A673 (cell line): ENCODE data around the gene GAK. TPM values are rescaled to one million over a fixed set of nuclear protein-coding genes. Genes with fewer than 3 reads are reported as not detected.

ENCODE experiments used
- BruUV-seq: library from RNA; stranded (reverse); fragments of 400-500 nt; replicated peaks from 2 replicates; lab custom pipeline; 2021; lab: Mats Ljungman, UMichigan
- CTCF ChIA-PET: fragments of 300-600 bp; sonication (Branson Sonifier 250); formaldehyde crosslinking; loops from one replicate; lab custom pipeline; 2022; ENCODE audit warnings: antibody characterized with exemption; lab: Charles Lee
- POLR2A ChIA-PET: fragments of 300-600 bp; sonication (Branson Sonifier 250); formaldehyde crosslinking; loops from one replicate; lab custom pipeline; 2022; ENCODE audit warnings: antibody characterized with exemption; ENCODE audit not compliant: low non-redundant PET; lab: Charles Lee
- DNase-seq: peaks from one replicate; pipeline ENCODE4 v3.0.0-alpha.2; 2015; ENCODE audit warnings: low spot score
- H3K27ac ChIP-seq: fragments of 200-600 bp; sonication (generic); 2 replicates; pipeline ENCODE4 v1.5.1; 2016; ENCODE audit warnings: mixed run types, low read depth, mild to moderate bottlenecking, mixed read lengths, antibody characterized with exemption, low read length; ENCODE audit not compliant: poor library complexity, severe bottlenecking
- H3K27me3 ChIP-seq: fragments of 200-600 bp; sonication (generic); replicated peaks from 2 replicates; pipeline ENCODE4 v1.6.1; 2017; ENCODE audit warnings: mixed run types, low read depth, mild to moderate bottlenecking, mixed read lengths, antibody characterized with exemption, low read length; ENCODE audit not compliant: insufficient read depth, poor library complexity
- H3K36me3 ChIP-seq: fragments of 200-600 bp; sonication (generic); 2 replicates; pipeline ENCODE4 v1.6.1; 2016; ENCODE audit warnings: mixed run types, mild to moderate bottlenecking, mixed read lengths, antibody characterized with exemption, low read length; ENCODE audit not compliant: insufficient read depth, poor library complexity, severe bottlenecking
- H3K4me1 ChIP-seq: fragments of 200-600 bp; sonication (generic); 2 replicates; pipeline ENCODE4 v1.6.1; 2017; ENCODE audit warnings: mixed run types, mild to moderate bottlenecking, mixed read lengths, antibody characterized with exemption, low read length; ENCODE audit not compliant: insufficient read depth, poor library complexity, severe bottlenecking
- H3K4me3 ChIP-seq: fragments of 200-600 bp; sonication (generic); 2 replicates; pipeline ENCODE4 v1.5.1; 2016; ENCODE audit warnings: low read depth, mixed run types, mild to moderate bottlenecking, mixed read lengths, low read length; ENCODE audit not compliant: poor library complexity, severe bottlenecking
- H3K9me3 ChIP-seq: fragments of 200-600 bp; sonication (generic); 2 replicates; pipeline ENCODE4 v1.6.1; 2016; ENCODE audit warnings: mixed run types, low read depth, mild to moderate bottlenecking, mixed read lengths, antibody characterized with exemption, low read length; ENCODE audit not compliant: poor library complexity, severe bottlenecking
- CTCF ChIP-seq: fragments of 300-800, 200-600 bp; sonication (generic); conservative IDR thresholded peaks from 2 replicates; pipeline ENCODE4 v1.5.1; 2017; ENCODE audit warnings: low read depth, mild to moderate bottlenecking, antibody characterized with exemption, low read length, moderate library complexity, mixed read lengths
- EZH2 ChIP-seq: fragments of 200-600 bp; sonication (generic); IDR thresholded peaks from 2 replicates; pipeline ENCODE4 v1.6.1; 2017; ENCODE audit warnings: borderline replicate concordance, low read depth, mild to moderate bottlenecking, mixed read lengths, antibody characterized with exemption, low read length; ENCODE audit not compliant: poor library complexity, severe bottlenecking
- intact Hi-C: fragments of 100-400 bp; cut with micrococcal nuclease; formaldehyde crosslinking; loops from one replicate; pipeline ENCODE4 v1.10.0; 2022; ENCODE audit not compliant: unreplicated experiment
- total RNA-seq: library from RNA; stranded (reverse); gene quantifications from 2 replicates; pipeline ENCODE4 v1.2.3, GENCODE V29; 2021

Gene GAK
- total RNA-seq, 1 experiment from 2014 or later, result 96.2 TPM

- Histone ChIP-seq H3K9me3 (no peaks in the 10 kb centered on the region), H3K36me3 (peaks cover 3% of the 10 kb centered on the region), H3K27ac (peak overlapping the region; percentile 54), H3K4me3 (no peak overlapping the region), H3K4me1 (peaks cover 9% of the 10 kb centered on the region), H3K27me3 (no peaks in the 10 kb centered on the region)
- intact Hi-C loops, result no loop called here
- POLR2A ChIA-PET, result no interaction called here
- no TSS peak for BruUV-seq
- no peak for TF ChIP-seq CTCF
- TF ChIP-seq EZH2, result no peak
- CTCF ChIA-PET, result no interaction called here
- DNase-seq, result peak; percentile 53
These were observed 65.2 kb downstream of the GAK start for GRCh38 chr4:866761-867390.

- TF ChIP-seq CTCF (no peak), EZH2 (no peak)
- Histone ChIP-seq H3K9me3 (no peaks in the 10 kb centered on the region), H3K27ac (peak overlapping the region; percentile 54), H3K4me1 (peaks cover 9% of the 10 kb centered on the region), H3K36me3 (peaks cover 3% of the 10 kb centered on the region), H3K27me3 (no peaks in the 10 kb centered on the region), H3K4me3 (no peak overlapping the region)
- intact Hi-C loops, result no loop called here
- ChIA-PET POLR2A (no interaction called here), CTCF (no interaction called here)
- DNase-seq, result no peak
- BruUV-seq, result no TSS peak
These were observed 65.9 kb downstream of the GAK start for GRCh38 chr4:866068-866760.

GRCh38 chr4:865572-865971 lies 66.5 kb downstream of the GAK start:
- intact Hi-C loops, result no loop called here
- no peak for DNase-seq
- TF ChIP-seq EZH2, result no peak
- TF ChIP-seq CTCF, result no peak
- Histone ChIP-seq H3K36me3 (peaks cover 3% of the 10 kb centered on the region), H3K9me3 (no peaks in the 10 kb centered on the region), H3K4me1 (peaks cover 9% of the 10 kb centered on the region), H3K27me3 (no peaks in the 10 kb centered on the region), H3K27ac (no peak overlapping the region), H3K4me3 (no peak overlapping the region)
- no TSS peak for BruUV-seq
- ChIA-PET POLR2A (no interaction called here), CTCF (no interaction called here)
